DND-41 (cell line): ENCODE results near the gene DPP3.
A peak's percentile ranks its signal among the peaks of the same experiment; 100 is the strongest.

Experiments used
- EZH2 ChIP-seq: IDR thresholded peaks from 3 replicates; pipeline ENCODE4 v1.6.1; 2012; ENCODE audit warnings: borderline replicate concordance, low read depth, mild to moderate bottlenecking, moderate library complexity, low read length, inconsistent platforms; ENCODE audit not compliant: severe bottlenecking
- TF ChIP-seq, protein P1 (sequence below): IDR thresholded peaks from 2 replicates; pipeline ENCODE4 v1.5.1; 2012; ENCODE audit warnings: borderline replicate concordance, low read length, moderate library complexity, mild to moderate bottlenecking; ENCODE audit not compliant: poor library complexity, severe bottlenecking; ENCODE audit errors: extremely low read depth

DNA sequence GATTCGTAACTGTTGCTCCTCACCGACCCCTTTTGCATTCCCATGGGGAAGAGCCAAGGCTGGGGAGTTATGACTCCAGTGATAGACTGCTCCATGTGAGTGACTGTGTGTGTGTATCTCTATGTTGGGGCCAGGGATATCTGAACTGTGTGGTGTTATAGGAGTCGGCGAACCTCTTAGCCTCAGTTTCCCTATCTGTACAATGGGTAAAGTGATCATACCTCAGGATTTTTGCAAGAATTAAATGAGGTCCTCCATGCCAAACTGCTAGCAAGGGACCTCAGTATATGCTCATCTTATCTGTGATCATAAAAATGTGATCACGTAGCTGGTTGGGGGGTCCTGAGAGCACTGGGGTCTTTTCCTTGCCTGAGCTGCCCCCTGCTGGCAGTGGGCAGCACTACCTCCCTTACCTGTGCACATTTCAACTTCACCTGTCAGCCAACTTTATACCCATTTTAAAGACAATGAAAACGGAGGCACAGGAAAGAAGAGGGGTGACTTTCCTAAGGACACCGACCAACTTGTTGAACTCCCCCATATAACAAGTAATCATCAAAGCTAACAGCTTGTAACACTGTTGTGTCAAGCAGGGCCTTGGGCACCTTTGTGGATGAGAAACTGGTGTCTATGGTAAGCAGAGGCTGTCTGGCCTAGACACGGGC lies 1.4 kb upstream of the DPP3 start:
- TF ChIP-seq, protein P1, sequence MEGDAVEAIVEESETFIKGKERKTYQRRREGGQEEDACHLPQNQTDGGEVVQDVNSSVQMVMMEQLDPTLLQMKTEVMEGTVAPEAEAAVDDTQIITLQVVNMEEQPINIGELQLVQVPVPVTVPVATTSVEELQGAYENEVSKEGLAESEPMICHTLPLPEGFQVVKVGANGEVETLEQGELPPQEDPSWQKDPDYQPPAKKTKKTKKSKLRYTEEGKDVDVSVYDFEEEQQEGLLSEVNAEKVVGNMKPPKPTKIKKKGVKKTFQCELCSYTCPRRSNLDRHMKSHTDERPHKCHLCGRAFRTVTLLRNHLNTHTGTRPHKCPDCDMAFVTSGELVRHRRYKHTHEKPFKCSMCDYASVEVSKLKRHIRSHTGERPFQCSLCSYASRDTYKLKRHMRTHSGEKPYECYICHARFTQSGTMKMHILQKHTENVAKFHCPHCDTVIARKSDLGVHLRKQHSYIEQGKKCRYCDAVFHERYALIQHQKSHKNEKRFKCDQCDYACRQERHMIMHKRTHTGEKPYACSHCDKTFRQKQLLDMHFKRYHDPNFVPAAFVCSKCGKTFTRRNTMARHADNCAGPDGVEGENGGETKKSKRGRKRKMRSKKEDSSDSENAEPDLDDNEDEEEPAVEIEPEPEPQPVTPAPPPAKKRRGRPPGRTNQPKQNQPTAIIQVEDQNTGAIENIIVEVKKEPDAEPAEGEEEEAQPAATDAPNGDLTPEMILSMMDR = peak; percentile 86
- TF ChIP-seq EZH2 = no peak
